Adrenal gland (tissue), 5 donors: ENCODE results near the gene ARHGAP8.

Experiments used
- POLR2A ChIP-seq, 2 donors: fragments of 450-650 bp; IDR thresholded peaks; one replicate each; pipeline ENCODE4 v1.6.1; 2017; ENCODE audit warnings: antibody characterized with exemption in 2 of 2, mild to moderate bottlenecking in 2 of 2, moderate library complexity in 1 of 2
- TF ChIP-seq, protein P1 (sequence below), 6 experiments: fragments of 450-650 bp in 4 of 6; fragments of 200-600 bp in 2 of 6; sonication (generic) in 1 of 6; IDR thresholded peaks; 1 replicate in 5 of 6; 2 replicates in 1 of 6; pipeline versions ENCODE4 v1.5.1 to v1.8.0; 2016 to 2021; ENCODE audit warnings: antibody characterized with exemption in 6 of 6, mild to moderate bottlenecking in 2 of 6, moderate library complexity in 1 of 6
- donor health status: DM: no; HTN: no; CAD: no.

GRCh38 chr22:44743804-44744211 is 8.6 kb upstream of the ARHGAP8 start:
- TF ChIP-seq POLR2A (IDR thresholded peaks at IDR 0.05) = no peak
- TF ChIP-seq, protein P1, sequence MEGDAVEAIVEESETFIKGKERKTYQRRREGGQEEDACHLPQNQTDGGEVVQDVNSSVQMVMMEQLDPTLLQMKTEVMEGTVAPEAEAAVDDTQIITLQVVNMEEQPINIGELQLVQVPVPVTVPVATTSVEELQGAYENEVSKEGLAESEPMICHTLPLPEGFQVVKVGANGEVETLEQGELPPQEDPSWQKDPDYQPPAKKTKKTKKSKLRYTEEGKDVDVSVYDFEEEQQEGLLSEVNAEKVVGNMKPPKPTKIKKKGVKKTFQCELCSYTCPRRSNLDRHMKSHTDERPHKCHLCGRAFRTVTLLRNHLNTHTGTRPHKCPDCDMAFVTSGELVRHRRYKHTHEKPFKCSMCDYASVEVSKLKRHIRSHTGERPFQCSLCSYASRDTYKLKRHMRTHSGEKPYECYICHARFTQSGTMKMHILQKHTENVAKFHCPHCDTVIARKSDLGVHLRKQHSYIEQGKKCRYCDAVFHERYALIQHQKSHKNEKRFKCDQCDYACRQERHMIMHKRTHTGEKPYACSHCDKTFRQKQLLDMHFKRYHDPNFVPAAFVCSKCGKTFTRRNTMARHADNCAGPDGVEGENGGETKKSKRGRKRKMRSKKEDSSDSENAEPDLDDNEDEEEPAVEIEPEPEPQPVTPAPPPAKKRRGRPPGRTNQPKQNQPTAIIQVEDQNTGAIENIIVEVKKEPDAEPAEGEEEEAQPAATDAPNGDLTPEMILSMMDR (IDR thresholded peaks at IDR 0.05) = no peak
